SU-DHL-6 (cell line): Measurements from ENCODE around the gene KDELR3.

Experiments
- EZH2phosphoT487 ChIP-seq: fragments of 200-600 bp; sonication (generic), shearing (Covaris generic); conservative IDR thresholded peaks from 2 replicates; pipeline ENCODE4 v1.6.1; 2018; ENCODE audit warnings: mild to moderate bottlenecking, antibody characterized with exemption, low read length, moderate library complexity, mixed read lengths
- TF ChIP-seq, protein P1 (sequence below): fragments of 200-600 bp; sonication (generic); IDR thresholded peaks from one replicate; pipeline ENCODE4 v1.5.1; 2017; ENCODE audit warnings: antibody characterized with exemption, mild to moderate bottlenecking, low read length, moderate library complexity; ENCODE audit not compliant: insufficient read depth, poor library complexity, severe bottlenecking

GRCh38 chr22:38460426-38460840 lies 7.5 kb upstream of the KDELR3 start:
- TF ChIP-seq, protein P1, sequence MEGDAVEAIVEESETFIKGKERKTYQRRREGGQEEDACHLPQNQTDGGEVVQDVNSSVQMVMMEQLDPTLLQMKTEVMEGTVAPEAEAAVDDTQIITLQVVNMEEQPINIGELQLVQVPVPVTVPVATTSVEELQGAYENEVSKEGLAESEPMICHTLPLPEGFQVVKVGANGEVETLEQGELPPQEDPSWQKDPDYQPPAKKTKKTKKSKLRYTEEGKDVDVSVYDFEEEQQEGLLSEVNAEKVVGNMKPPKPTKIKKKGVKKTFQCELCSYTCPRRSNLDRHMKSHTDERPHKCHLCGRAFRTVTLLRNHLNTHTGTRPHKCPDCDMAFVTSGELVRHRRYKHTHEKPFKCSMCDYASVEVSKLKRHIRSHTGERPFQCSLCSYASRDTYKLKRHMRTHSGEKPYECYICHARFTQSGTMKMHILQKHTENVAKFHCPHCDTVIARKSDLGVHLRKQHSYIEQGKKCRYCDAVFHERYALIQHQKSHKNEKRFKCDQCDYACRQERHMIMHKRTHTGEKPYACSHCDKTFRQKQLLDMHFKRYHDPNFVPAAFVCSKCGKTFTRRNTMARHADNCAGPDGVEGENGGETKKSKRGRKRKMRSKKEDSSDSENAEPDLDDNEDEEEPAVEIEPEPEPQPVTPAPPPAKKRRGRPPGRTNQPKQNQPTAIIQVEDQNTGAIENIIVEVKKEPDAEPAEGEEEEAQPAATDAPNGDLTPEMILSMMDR: no peak
- no peak for TF ChIP-seq EZH2phosphoT487
